HG03520 (cell line): ENCODE data around the gene FILIP1.

ENCODE experiments used
- ATAC-seq: cut with Tn5 transposase; IDR thresholded peaks from one replicate; pipeline ENCODE4 v1.9.1; 2021; ENCODE audit warnings: mild to moderate bottlenecking, moderate library complexity; ENCODE audit not compliant: unreplicated experiment

Gene FILIP1

GRCh38 chr6:75348882-75349261, 144.7 kb downstream of the FILIP1 start:
- ATAC-seq, result no peak

GRCh38 chr6:75347898-75348610, 145.5 kb downstream of the FILIP1 start:
- ATAC-seq, result no peak

GRCh38 chr6:75345413-75345812, 148.2 kb downstream of the FILIP1 start:
- no peak for ATAC-seq

GRCh38 chr6:75344455-75344854, 149.1 kb downstream of the FILIP1 start:
- no peak for ATAC-seq

GRCh38 chr6:75344021-75344420, 149.6 kb downstream of the FILIP1 start:
- no peak for ATAC-seq

GRCh38 chr6:75337835-75338580, 155.6 kb downstream of the FILIP1 start:
- no peak for ATAC-seq

GRCh38 chr6:75334266-75335040, 159.1 kb downstream of the FILIP1 start:
- ATAC-seq, result no peak

GRCh38 chr6:75333676-75334200, 159.9 kb downstream of the FILIP1 start:
- ATAC-seq, result no peak

- ATAC-seq, result no peak
These were observed 162.4 kb downstream of the FILIP1 start for GRCh38 chr6:75331151-75331550.

- no peak for ATAC-seq
These were observed 163.9 kb downstream of the FILIP1 start for GRCh38 chr6:75329703-75330102.

GRCh38 chr6:75327807-75328206, 165.8 kb downstream of the FILIP1 start:
- ATAC-seq, result no peak

- no peak for ATAC-seq
These were observed 166.9 kb downstream of the FILIP1 start for GRCh38 chr6:75326557-75327258.

- no peak for ATAC-seq
These were observed 174.7 kb downstream of the FILIP1 start for GRCh38 chr6:75318900-75319299.

GRCh38 chr6:75317503-75318206, 175.9 kb downstream of the FILIP1 start:
- ATAC-seq, result no peak

- no peak for ATAC-seq
These were observed 177.6 kb downstream of the FILIP1 start for GRCh38 chr6:75315978-75316377.

- ATAC-seq, result no peak
These were observed 185.2 kb downstream of the FILIP1 start for GRCh38 chr6:75308250-75308988.

- ATAC-seq, result no peak
These were observed 186.1 kb downstream of the FILIP1 start for GRCh38 chr6:75307364-75308004.

GRCh38 chr6:75306064-75306463, 187.5 kb downstream of the FILIP1 start:
- no peak for ATAC-seq

- no peak for ATAC-seq
These were observed 188.0 kb downstream of the FILIP1 start for GRCh38 chr6:75305573-75305972.
